ENCODE measurements around the gene ACTL8. TPM values are rescaled to one million over a fixed set of nuclear protein-coding genes. Genes with fewer than 3 reads are reported as not detected.

The ACTL8 gene
- total RNA-seq: not detected in 2 replicates

DNA sequence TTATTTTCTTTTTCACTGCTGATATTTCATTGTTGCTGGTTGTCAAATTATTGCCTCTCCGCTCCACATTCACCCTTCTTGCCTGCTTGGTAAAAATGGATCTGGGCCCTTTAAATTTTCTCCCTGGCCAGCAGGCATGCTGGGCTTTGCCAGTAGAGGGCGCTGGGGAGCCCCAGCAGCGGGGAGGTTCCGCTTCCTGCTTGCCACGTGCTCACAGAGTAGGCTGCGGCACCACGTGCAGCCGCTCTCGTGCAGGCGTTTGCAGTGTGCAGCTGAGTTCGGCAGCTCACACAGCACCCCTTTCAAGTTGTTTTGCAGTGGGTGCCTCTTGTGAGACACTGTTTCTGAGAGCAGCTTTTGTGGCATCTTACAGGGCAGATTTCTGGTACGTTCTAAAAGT lies at the start of gene ACTL8:
Gene ACTL8, plus strand, starts transcription at position 214 of the 400 bp plus-strand sequence. CDS start 67,676 bp downstream, outside the sequence.

Other genes with a start within 250 kb of the ACTL8 start
- gene ARHGEF10L, start 215.6 kb upstream of the ACTL8 start, total RNA-seq: 10.2 and 15.2 TPM in 2 replicates

Measured in tracheal epithelial cell (primary cell).